ENCODE data around the gene C1QTNF9.

- no peak for TF ChIP-seq CTCF (IDR thresholded peaks at IDR 0.05)
- no peak for TF ChIP-seq EZH2phosphoT487 (IDR thresholded peaks at IDR 0.05)
Observed at GRCh38 chr13:24361113-24361512, 51.7 kb downstream of the C1QTNF9 start.
